Hematopoietic multipotent progenitor cell treated with erythropoietin and hydrocortisone succinate and interleukin-3 and kit ligand, for 15 days (in vitro differentiated cells): Measurements from ENCODE around the gene CYP1A1.
"Not testable (repeated sequence)": the region's sequence is repeated elsewhere in the genome, so short reads cannot be mapped to it uniquely, and the experiment has no call there.

Experiments used
- DNase-seq: peaks from one replicate; pipeline ENCODE4 v3.0.0-alpha.2; 2015; ENCODE audit warnings: low spot score

The CYP1A1 gene

GRCh38 chr15:74735305-74735704 is 10.0 kb upstream of the CYP1A1 start:
- no peak for DNase-seq

- no peak for DNase-seq
Observed at GRCh38 chr15:74733269-74733668, 7.9 kb upstream of the CYP1A1 start.

GRCh38 chr15:74732846-74733245 is 7.5 kb upstream of the CYP1A1 start:
- DNase-seq = no peak

- no peak for DNase-seq
Observed at GRCh38 chr15:74730619-74731316, 5.4 kb upstream of the CYP1A1 start.

- not testable (repeated sequence) for DNase-seq
Observed at GRCh38 chr15:74729372-74729771, 4.0 kb upstream of the CYP1A1 start.

GRCh38 chr15:74728699-74729098 is 3.4 kb upstream of the CYP1A1 start:
- DNase-seq = not testable (repeated sequence)

- no peak for DNase-seq
Observed at GRCh38 chr15:74727727-74728126, 2.4 kb upstream of the CYP1A1 start.

- DNase-seq = no peak
Observed at GRCh38 chr15:74726774-74727164, 1.4 kb upstream of the CYP1A1 start.

GRCh38 chr15:74725845-74726773 is 781 bp upstream of the CYP1A1 start:
- no peak for DNase-seq

- DNase-seq = no peak
Observed at GRCh38 chr15:74724570-74725224, 631 bp downstream of the CYP1A1 start.

GRCh38 chr15:74723754-74724334 is 1.5 kb downstream of the CYP1A1 start:
- DNase-seq = no peak

GRCh38 chr15:74723187-74723586 is 2.1 kb downstream of the CYP1A1 start:
- no peak for DNase-seq

- no peak for DNase-seq
Observed at GRCh38 chr15:74722591-74722990, 2.7 kb downstream of the CYP1A1 start.

GRCh38 chr15:74716651-74717050 is 8.7 kb downstream of the CYP1A1 start:
- no peak for DNase-seq

- no peak for DNase-seq
Observed at GRCh38 chr15:74712311-74712710, 13.0 kb downstream of the CYP1A1 start.

GRCh38 chr15:74710319-74711094 is 14.8 kb downstream of the CYP1A1 start:
- no peak for DNase-seq

GRCh38 chr15:74709892-74710291 is 15.4 kb downstream of the CYP1A1 start:
- DNase-seq = no peak

- no peak for DNase-seq
Observed at GRCh38 chr15:74709011-74709410, 16.3 kb downstream of the CYP1A1 start.

GRCh38 chr15:74696808-74697207 is 28.5 kb downstream of the CYP1A1 start:
- DNase-seq = no peak

GRCh38 chr15:74696398-74696729 is 29.0 kb downstream of the CYP1A1 start:
- no peak for DNase-seq

- DNase-seq = peak; percentile 84
Observed at GRCh38 chr15:74695597-74696397, 29.5 kb downstream of the CYP1A1 start, which contains the start of gene EDC3. Gene EDC3, minus strand, starts transcription at chr15:74696024. Its CDS starts 20,900 bp downstream, at chr15:74675124.
